ENCODE measurements around the gene BORCS6. TPM values are rescaled to one million over a fixed set of nuclear protein-coding genes. Genes with fewer than 3 reads are reported as not detected.

The BORCS6 gene
- total RNA-seq: 4.1 and 5.3 TPM in 2 replicates

GRCh38 chr17:8189711-8190477 lies at the start of gene BORCS6:
Gene BORCS6, minus strand, starts transcription at chr17:8190180. Its CDS starts 40 bp downstream, at chr17:8190140.

DNA sequence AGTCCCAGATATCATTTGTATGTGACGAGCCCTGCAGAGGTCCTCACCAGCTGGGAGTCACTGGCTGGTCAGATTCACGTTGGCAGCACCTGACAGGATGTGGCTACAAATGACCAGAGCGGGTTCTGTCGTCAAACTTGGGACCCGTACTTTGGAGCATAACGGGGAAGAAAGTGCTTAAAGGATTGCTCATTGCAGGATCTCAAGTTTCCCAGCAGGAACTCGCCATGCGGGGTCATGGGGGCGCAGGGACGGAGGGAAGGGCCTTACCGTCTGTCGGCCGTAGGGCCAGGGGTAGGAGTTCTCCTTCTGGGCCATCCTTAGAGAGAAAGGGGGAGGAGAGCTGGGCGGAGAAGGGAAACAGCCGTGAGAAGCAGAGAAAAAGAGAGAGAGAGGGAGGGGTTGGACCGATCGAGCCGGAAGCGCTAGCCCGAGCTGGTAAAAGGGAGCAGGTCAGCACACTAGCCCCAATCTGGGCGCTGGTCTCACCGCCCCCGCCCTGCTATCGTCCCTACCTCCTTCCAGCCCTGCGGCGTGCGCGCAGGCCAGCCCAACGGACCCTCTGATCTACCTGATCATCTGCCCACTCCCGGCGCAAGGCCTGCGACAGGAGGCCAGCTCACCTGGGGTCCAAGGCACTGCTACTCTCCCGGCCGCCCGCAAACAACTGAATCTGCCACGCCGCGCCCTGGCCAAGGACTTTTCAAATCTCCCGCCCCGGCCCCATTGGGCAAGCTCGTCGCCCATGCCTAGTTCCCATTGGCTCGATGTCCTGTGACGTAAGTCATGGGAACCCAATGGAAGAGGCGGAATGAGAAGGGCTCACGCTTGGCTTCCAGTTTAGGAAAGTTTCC lies 20.2 kb upstream of the BORCS6 start, which contains the start of gene AURKB:
TSS of gene AURKB (minus strand) at position 669 of the 854 bp plus-strand sequence. CDS start at position 318, 351 bp downstream.

DNA sequence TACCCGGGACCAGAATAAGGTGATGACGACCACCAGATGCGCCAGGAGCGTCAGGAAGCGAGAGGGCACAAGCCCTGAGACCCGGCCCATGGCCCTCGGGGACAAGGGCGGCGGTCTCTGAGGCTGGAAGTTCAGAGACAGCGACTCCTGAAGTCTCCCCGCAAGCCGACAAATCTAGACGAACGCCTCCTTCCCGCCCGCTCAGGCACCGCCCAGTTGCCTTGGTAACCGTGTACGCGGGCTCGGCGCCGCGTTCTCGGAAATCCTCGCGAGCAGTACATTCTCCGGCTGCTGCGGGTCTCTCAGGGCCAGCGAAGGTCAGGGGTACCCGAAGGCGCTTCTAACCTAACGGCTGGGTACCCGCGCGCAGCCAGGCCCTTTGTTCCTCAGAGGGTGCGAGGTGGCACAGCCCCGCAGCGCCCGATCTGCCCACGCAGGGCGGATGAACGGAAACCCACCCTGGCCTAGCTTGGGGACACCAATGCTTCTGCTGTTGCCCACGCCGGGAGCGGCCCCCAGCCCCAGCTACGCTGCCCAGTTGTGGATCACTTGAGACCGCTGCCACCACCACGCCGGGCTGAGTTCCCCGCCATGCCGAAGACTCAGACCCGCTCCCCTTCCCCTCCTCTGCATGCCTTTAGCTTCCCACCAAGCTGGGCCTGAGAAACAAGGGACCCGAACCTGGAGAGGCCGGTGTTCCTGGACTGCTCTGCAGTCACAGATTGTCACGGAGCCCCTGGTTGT lies 13.6 kb downstream of the BORCS6 start, which contains the start of gene TMEM107:
TSS of gene TMEM107 (minus strand) at position 184 of the 744 bp plus-strand sequence. CDS start at position 90, 94 bp downstream.

GRCh38 chr17:8162233-8162996 lies 27.6 kb downstream of the BORCS6 start, which contains the start of gene VAMP2:
Gene VAMP2, minus strand, starts transcription at chr17:8162948. Its CDS starts 69 bp downstream, at chr17:8162879.

DNA sequence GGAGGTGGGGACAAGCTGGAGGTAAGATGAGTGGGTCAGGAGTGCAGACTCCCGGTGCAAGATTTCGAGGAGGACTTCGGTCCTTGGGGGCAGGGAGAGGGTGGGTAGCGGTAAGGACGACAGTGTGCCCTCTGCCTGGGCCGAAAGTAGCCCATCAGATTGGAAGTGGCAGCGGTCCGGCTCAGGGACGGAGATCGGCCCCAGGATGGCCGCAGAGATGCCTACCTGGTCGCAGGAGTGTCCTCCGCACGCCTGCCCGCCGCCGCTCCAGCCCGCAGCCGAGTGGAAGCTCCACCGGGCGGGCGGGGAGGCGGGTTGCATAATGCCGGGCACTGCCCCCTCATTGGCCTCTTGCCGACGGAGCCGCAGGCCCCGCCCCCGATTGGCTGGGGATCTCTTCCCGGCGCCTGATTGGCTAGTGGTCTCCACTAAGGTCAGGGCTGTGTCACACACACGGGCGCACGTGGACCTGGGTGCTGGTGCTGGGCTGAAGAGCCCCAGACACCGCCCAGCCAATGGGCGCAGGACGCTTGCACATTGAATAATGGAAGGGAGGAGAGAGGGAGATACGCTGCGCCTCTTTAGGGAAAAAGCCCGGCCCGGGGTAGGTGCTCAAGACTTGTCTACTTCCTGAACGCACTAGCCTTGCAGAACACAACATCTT lies 37.7 kb downstream of the BORCS6 start, which contains the start of gene PER1:
TSS of gene PER1 (minus strand) at position 293 of the 664 bp plus-strand sequence. CDS start 1,698 bp downstream, outside the sequence.

Other genes with a start within 250 kb of the BORCS6 start
- 0.28 TPM in 1 of 2 replicates, not detected in the other for gene GUCY2D, start 187.6 kb downstream of the BORCS6 start, total RNA-seq
- gene ALOX15B, start 151.1 kb downstream of the BORCS6 start, total RNA-seq: 20.8 and 72.9 TPM in 2 replicates
- 0.57 and 1.7 TPM in 2 replicates for gene ALOX12B, start 102.5 kb downstream of the BORCS6 start, total RNA-seq
- 2.3 and 3.1 TPM in 2 replicates for gene ALOXE3, start 71.7 kb downstream of the BORCS6 start, total RNA-seq
- gene HES7, start 66.1 kb downstream of the BORCS6 start, total RNA-seq: 0.28 and 1.0 TPM in 2 replicates
- 28.0 and 74.1 TPM in 2 replicates for gene PER1, start 37.8 kb downstream of the BORCS6 start, total RNA-seq
- gene VAMP2, start 27.2 kb downstream of the BORCS6 start, total RNA-seq: 3.8 and 4.4 TPM in 2 replicates
- gene TMEM107, start 13.8 kb downstream of the BORCS6 start, total RNA-seq: 17.7 and 18.1 TPM in 2 replicates
- gene AURKB, start 20.4 kb upstream of the BORCS6 start, total RNA-seq: under 0.01 and 0.21 TPM in 2 replicates
- 4.8 and 9.1 TPM in 2 replicates for gene CTC1, start 57.9 kb upstream of the BORCS6 start, total RNA-seq
- 11.3 and 13.7 TPM in 2 replicates for gene PFAS, start 59.1 kb upstream of the BORCS6 start, total RNA-seq
- 9.3 and 17.1 TPM in 2 replicates for gene RANGRF, start 98.5 kb upstream of the BORCS6 start, total RNA-seq
- gene SLC25A35, start 105.2 kb upstream of the BORCS6 start, total RNA-seq: 0.34 and 0.57 TPM in 2 replicates
- not detected in 2 replicates for gene ARHGEF15, start 120.1 kb upstream of the BORCS6 start, total RNA-seq
- gene ODF4, start 149.7 kb upstream of the BORCS6 start, total RNA-seq: not detected in 2 replicates
- 4,034 and 6,639 TPM in 2 replicates for gene RPL26, start 193.0 kb upstream of the BORCS6 start, total RNA-seq
- gene RNF222, start 207.6 kb upstream of the BORCS6 start, total RNA-seq: 0.14 and 1.4 TPM in 2 replicates
- 65.3 and 70.1 TPM in 2 replicates for gene NDEL1, start 245.7 kb upstream of the BORCS6 start, total RNA-seq